Endodermal cell (in vitro differentiated cells): Measurements from ENCODE around the gene CLDN9. TPM values are rescaled to one million over a fixed set of nuclear protein-coding genes. Genes with fewer than 3 reads are reported as not detected.
A peak's percentile ranks its signal among the peaks of the same experiment; 100 is the strongest.

Experiments used
- DNase-seq: peaks from one replicate; pipeline ENCODE4 v3.0.0-alpha.2; 2017
- H3K27ac ChIP-seq: 2 replicates; pipeline ENCODE4 v1.5.1; 2013; ENCODE audit warnings: mild to moderate bottlenecking, low read depth, low read length, moderate library complexity
- H3K27me3 ChIP-seq: 2 replicates; pipeline ENCODE4 v1.6.1; 2013; ENCODE audit warnings: mild to moderate bottlenecking, low read length, moderate library complexity; ENCODE audit not compliant: insufficient read depth, control insufficient read depth, poor library complexity, severe bottlenecking
- H3K36me3 ChIP-seq: 2 replicates; pipeline ENCODE4 v1.7.0; 2013; ENCODE audit warnings: mild to moderate bottlenecking, low read length, moderate library complexity; ENCODE audit not compliant: control insufficient read depth, insufficient read depth
- H3K4me1 ChIP-seq: one replicate; pipeline ENCODE4 v1.7.0; 2013; ENCODE audit warnings: low read length; ENCODE audit not compliant: control insufficient read depth, insufficient read depth
- H3K4me3 ChIP-seq: 2 replicates; pipeline ENCODE4 v1.5.1; 2013; ENCODE audit warnings: mild to moderate bottlenecking, low read length, moderate library complexity
- H3K9ac ChIP-seq: 2 replicates; pipeline ENCODE4 v1.6.1; 2013; ENCODE audit warnings: mild to moderate bottlenecking, low read length, moderate library complexity; ENCODE audit not compliant: poor library complexity, severe bottlenecking; ENCODE audit errors: extremely low read depth
- H3K9me3 ChIP-seq: 2 replicates; pipeline ENCODE4 v1.6.1; 2013; ENCODE audit warnings: mild to moderate bottlenecking, low read length, moderate library complexity; ENCODE audit not compliant: control insufficient read depth
- H3K27ac Mint-ChIP-seq: 2 replicates; pipeline ENCODE4 v1.8.0; 2020; ENCODE audit warnings: mixed read lengths
- H3K27me3 Mint-ChIP-seq: 2 replicates; pipeline ENCODE4 v1.8.0; 2021; ENCODE audit warnings: mild to moderate bottlenecking, mixed read lengths; ENCODE audit not compliant: insufficient read depth
- H3K36me3 Mint-ChIP-seq: 2 replicates; pipeline ENCODE4 v1.8.0; 2020; ENCODE audit warnings: low read depth, mixed read lengths
- H3K4me1 Mint-ChIP-seq: 2 replicates; pipeline ENCODE4 v1.8.0; 2020; ENCODE audit warnings: mixed read lengths
- H3K4me3 Mint-ChIP-seq: 2 replicates; pipeline ENCODE4 v1.8.0; 2020; ENCODE audit warnings: mild to moderate bottlenecking, moderate library complexity, mixed read lengths
- H3K9me3 Mint-ChIP-seq: 2 replicates; pipeline ENCODE4 v1.8.0; 2020; ENCODE audit warnings: mild to moderate bottlenecking, mixed read lengths
- CTCF ChIP-seq: fragments of 200-600 bp; sonication (generic); conservative IDR thresholded peaks from 2 replicates; pipeline ENCODE4 v1.5.0; 2021; ENCODE audit warnings: antibody characterized with exemption, mild to moderate bottlenecking
- WGBS, 2 experiments: methylation state at CpG; one replicate each; pipeline versions ENCODE4 v1.1.5 to v1.1.7; 2013; ENCODE audit warnings: missing lambda C conversion rate in 2 of 2, mixed read lengths in 1 of 2; ENCODE audit not compliant: insufficient coverage in 1 of 2, insufficient read length in 1 of 2; 5-methylcytosine and 5-hydroxymethylcytosine counted together
- total RNA-seq, 2 donors: library from RNA; stranded (reverse); fragmentation: NEBNext Ultra II Directional in 1 of 2; extraction: Animal tissue kit (Norgen Biotek cat#: 25700) in 1 of 2; gene quantifications; 2 replicates in 1 of 2; 3 replicates in 1 of 2; pipeline ENCODE4 v1.2.1, GENCODE V29; 2021

CLDN9 gene
- total RNA-seq, 2 donors from 2014 or later: 0.18 TPM; not detected in 1

- DNase-seq: no peak
- H3K27ac ChIP-seq: no peak overlapping the region
- H3K4me1 ChIP-seq: peaks cover 14% of the 10 kb centered on the region
- H3K27me3 ChIP-seq: peaks cover 4% of the 10 kb centered on the region
- H3K36me3 Mint-ChIP-seq: peaks cover 8% of the 10 kb centered on the region
- TF ChIP-seq CTCF: no peak
- H3K36me3 ChIP-seq: no peaks in the 10 kb centered on the region
- no peak overlapping the region for H3K27ac Mint-ChIP-seq
- H3K4me1 Mint-ChIP-seq: peaks cover 6% of the 10 kb centered on the region
- H3K4me3 Mint-ChIP-seq: no peak overlapping the region
- no peak overlapping the region for H3K9ac ChIP-seq
- peaks cover 47% of the 10 kb centered on the region for H3K27me3 Mint-ChIP-seq
- no peaks in the 10 kb centered on the region for H3K9me3 ChIP-seq
- 92 to 95% methylated on average over 22 to 51 of the region's 51 CpGs for WGBS, 2 experiments
- H3K4me3 ChIP-seq: no peak overlapping the region
- H3K9me3 Mint-ChIP-seq: no peaks in the 10 kb centered on the region
These were observed 45.5 kb upstream of the CLDN9 start for GRCh38 chr16:2967211-2967631.

GRCh38 chr16:2967721-2968161 lies 45.0 kb upstream of the CLDN9 start:
- Histone ChIP-seq H3K27ac (no peak overlapping the region), H3K9me3 (no peaks in the 10 kb centered on the region), H3K27me3 (peaks cover 4% of the 10 kb centered on the region), H3K4me3 (no peak overlapping the region), H3K36me3 (no peaks in the 10 kb centered on the region), H3K4me1 (peaks cover 14% of the 10 kb centered on the region), H3K9ac (no peak overlapping the region)
- 94 to 98% methylated on average over 25 to 33 of the region's 33 CpGs for WGBS, 2 experiments
- Mint-ChIP-seq H3K36me3 (peaks cover 13% of the 10 kb centered on the region), H3K4me3 (no peak overlapping the region), H3K9me3 (no peaks in the 10 kb centered on the region), H3K4me1 (peaks cover 6% of the 10 kb centered on the region), H3K27me3 (peaks cover 43% of the 10 kb centered on the region), H3K27ac (no peak overlapping the region)
- no peak for DNase-seq
- TF ChIP-seq CTCF: no peak

- H3K36me3 ChIP-seq: no peaks in the 10 kb centered on the region
- no peak for DNase-seq
- H3K27me3 ChIP-seq: no peaks in the 10 kb centered on the region
- no peak overlapping the region for H3K27ac ChIP-seq
- Mint-ChIP-seq H3K36me3 (peaks cover 14% of the 10 kb centered on the region), H3K9me3 (no peaks in the 10 kb centered on the region), H3K4me1 (peaks cover 6% of the 10 kb centered on the region), H3K27ac (no peak overlapping the region), H3K4me3 (peak overlapping the region; percentile 64), H3K27me3 (peaks cover 40% of the 10 kb centered on the region)
- 49 to 58% methylated on average over 16 to 18 of the region's 18 CpGs for WGBS, 2 experiments
- H3K9ac ChIP-seq: no peak overlapping the region
- no peaks in the 10 kb centered on the region for H3K9me3 ChIP-seq
- TF ChIP-seq CTCF: no peak
- peaks cover 14% of the 10 kb centered on the region for H3K4me1 ChIP-seq
- H3K4me3 ChIP-seq: peak overlapping the region; percentile 80
These were observed 44.4 kb upstream of the CLDN9 start for GRCh38 chr16:2968368-2968737.
